ENCODE results near the gene TMEM190. TPM values are rescaled to one million over a fixed set of nuclear protein-coding genes. Genes with fewer than 3 reads are reported as not detected.

The TMEM190 gene
- total and polyA plus RNA-seq, 9 of the 15 experiments (the other 6 are each of a cell fraction or from before 2014, with no cell fraction given) = not detected

- TF ChIP-seq LEF1 (IDR thresholded peaks at IDR 0.05) = peak; percentile 83
- peak in 1 of 2 experiments; percentile 74; a peak in 2 of 3 replicates for TF ChIP-seq CBX3 (IDR thresholded peaks at IDR 0.05; ENCODE audit: borderline replicate concordance in 1 of 2, low read length in 2 of 2)
- TF ChIP-seq RAD51 (IDR thresholded peaks at IDR 0.05; ENCODE audit: borderline replicate concordance, low read depth) = peak; percentile 94
- no peak for TF ChIP-seq ZSCAN29 (IDR thresholded peaks at IDR 0.05)
- TF ChIP-seq TCF7L2 (IDR thresholded peaks at IDR 0.05; ENCODE audit: low read depth, low read length) = no peak
- peak; percentile 69 for TF ChIP-seq TAF9B (IDR thresholded peaks at IDR 0.05; ENCODE audit: partially characterized antibody)
- TF ChIP-seq GTF2E2 (tag; IDR thresholded peaks at IDR 0.05) = peak; percentile 99
- no peak for TF ChIP-seq SMARCA5 (IDR thresholded peaks at IDR 0.05)
- peak; percentile 69; the same call in 1 of the 2 replicates for TF ChIP-seq PREB (CRISPR knock-in tag; IDR thresholded peaks at IDR 0.05)
- peak; percentile 89 for TF ChIP-seq GTF2B (IDR thresholded peaks at IDR 0.05; ENCODE audit: extremely low read depth, insufficient read length)
- TF ChIP-seq CEBPB (tag; IDR thresholded peaks at IDR 0.05) = no peak
- no peak for TF ChIP-seq ZKSCAN1 (IDR thresholded peaks at IDR 0.05; ENCODE audit: low read depth, low read length)
- no peak for TF ChIP-seq ZFP36 (IDR thresholded peaks at IDR 0.05; ENCODE audit: low read depth, low read length, partially characterized antibody)
- no peak for TF ChIP-seq AFF1 (IDR thresholded peaks at IDR 0.05; ENCODE audit: low read depth in 1 of 2, partially characterized antibody in 2 of 2)
- TF ChIP-seq MAX (CRISPR knock-in tag; IDR thresholded peaks at IDR 0.05) = peak; percentile 97
- TF ChIP-seq FOXA1 (IDR thresholded peaks at IDR 0.05; ENCODE audit: borderline replicate concordance) = no peak
- TF ChIP-seq ZNF764 (CRISPR knock-in tag; IDR thresholded peaks at IDR 0.05; ENCODE audit: low read depth) = no peak
- TF ChIP-seq CBFA2T2 (conservative IDR thresholded peaks at IDR 0.05) = peak; percentile 48
- 0 out of 2 replicates have a peak, but pooled peaks have one; percentile 39 for TF ChIP-seq NFXL1 (CRISPR knock-in tag; IDR thresholded peaks at IDR 0.05)
- no peak for TF ChIP-seq ID3 (CRISPR knock-in tag; IDR thresholded peaks at IDR 0.05)
- no peak for TF ChIP-seq ID3 (tag; IDR thresholded peaks at IDR 0.05)
- no peak for TF ChIP-seq KDM5B (IDR thresholded peaks at IDR 0.05; ENCODE audit: insufficient replicate concordance, low read depth, low read length)
Measured at GRCh38 chr19:55407800-55408532, 31.3 kb downstream of the TMEM190 start (continued).

All from K562 (cell line).